HepG2 (cell line): ENCODE data around the gene ZFP90. TPM values are rescaled to one million over a fixed set of nuclear protein-coding genes. Genes with fewer than 3 reads are reported as not detected.
A peak's percentile ranks its signal among the peaks of the same experiment; 100 is the strongest.

Experiments
- GMEB2 ChIP-seq: IDR thresholded peaks from 2 replicates; pipeline ENCODE4 v1.6.1; 2016; ENCODE audit warnings: missing biosample characterization, missing genetic modification reagents, low read depth
- MEIS1 ChIP-seq: sonication (generic); formaldehyde crosslinking; IDR thresholded peaks from 2 replicates; pipeline ENCODE4 v1.9.0; 2021; ENCODE audit warnings: mild to moderate bottlenecking, missing genetic modification reagents, moderate library complexity, borderline replicate concordance
- PHF21A ChIP-seq: sonication (generic); formaldehyde crosslinking; IDR thresholded peaks from 2 replicates; pipeline ENCODE4 v1.5.0; 2020; ENCODE audit warnings: mild to moderate bottlenecking, missing genetic modification reagents
- ZBTB26 ChIP-seq: IDR thresholded peaks from 2 replicates; pipeline ENCODE4 v1.6.1; 2016; ENCODE audit warnings: missing compliant biosample characterization, missing genetic modification reagents, borderline replicate concordance
- ZBTB33 ChIP-seq: sonication (generic); formaldehyde crosslinking; IDR thresholded peaks from 2 replicates; pipeline ENCODE4 v1.4.0; 2020; ENCODE audit warnings: missing genetic modification reagents
- ZMYM2 ChIP-seq: sonication (generic); formaldehyde crosslinking; IDR thresholded peaks from 2 replicates; pipeline ENCODE4 v1.8.0; 2022; ENCODE audit warnings: mild to moderate bottlenecking, missing genetic modification reagents
- ZNF230 ChIP-seq: sonication (generic); formaldehyde crosslinking; IDR thresholded peaks from 2 replicates; pipeline ENCODE4 v1.4.0; 2020; ENCODE audit warnings: mild to moderate bottlenecking, missing genetic modification reagents
- ZNF747 ChIP-seq: sonication (generic); formaldehyde crosslinking; IDR thresholded peaks from 2 replicates; pipeline ENCODE4 v1.8.1; 2023; ENCODE audit warnings: missing genetic modification reagents, mild to moderate bottlenecking, borderline replicate concordance
- polyA plus RNA-seq, 8 experiments: library from polyadenylated mRNA; depleted of rRNA in 3 of 8; stranded (reverse) in 7 of 8; unstranded in 1 of 8; fragments of >200 nt; fragmentation: Illumina TruSeq in 4 of 8; extraction: Trizol in 4 of 8; gene quantifications; 2 replicates each; pipeline versions ENCODE4 v1.2.1 to v1.2.3, GENCODE V29; 2011 to 2016; ENCODE audit warnings: low read depth in 4 of 8, missing spikeins in 1 of 8, mixed read lengths in 1 of 8; ENCODE audit not compliant: insufficient read depth in 1 of 8
- total RNA-seq, 5 experiments: library from RNA; depleted of rRNA; stranded (reverse); fragments of >200 nt; fragmentation: Illumina TruSeq; extraction: Trizol; gene quantifications; 2 replicates each; pipeline ENCODE4 v1.2.3, GENCODE V29; 2016; ENCODE audit warnings: low read depth in 1 of 5
- TF ChIP-seq, protein P1 (sequence below): IDR thresholded peaks from 2 replicates; pipeline ENCODE4 v1.6.1; 2016; ENCODE audit warnings: mild to moderate bottlenecking
- TF ChIP-seq, protein P2 (sequence below): sonication (generic); formaldehyde crosslinking; IDR thresholded peaks from 2 replicates; pipeline ENCODE4; 2020; ENCODE audit warnings: missing genetic modification reagents, mild to moderate bottlenecking, borderline replicate concordance
- TF ChIP-seq, protein P3 (sequence below): sonication (generic); formaldehyde crosslinking; IDR thresholded peaks from 2 replicates; pipeline ENCODE4 v1.4.0; 2020; ENCODE audit warnings: missing genetic modification reagents

ZFP90 gene
- total and polyA plus RNA-seq, 2 of the 13 experiments (the other 11 are each of a cell fraction or from before 2014, with no cell fraction given), result 17.6 to 18.9 TPM

GRCh38 chr16:68520649-68521086, 18.4 kb upstream of the ZFP90 start (continued):
- TF ChIP-seq GMEB2 (CRISPR knock-in tag) (no peak), ZBTB33 (CRISPR knock-in tag) (peak; percentile 68; the same call in 1 of the 2 replicates), ZBTB26 (CRISPR knock-in tag) (peak; percentile 65), ZMYM2 (CRISPR knock-in tag) (peak; percentile 66; the same call in 1 of the 2 replicates), ZNF230 (no peak), ZNF747 (CRISPR knock-in tag) (no peak), MEIS1 (no peak), PHF21A (no peak; the same call in 1 of the 2 replicates)
- TF ChIP-seq, protein P1, sequence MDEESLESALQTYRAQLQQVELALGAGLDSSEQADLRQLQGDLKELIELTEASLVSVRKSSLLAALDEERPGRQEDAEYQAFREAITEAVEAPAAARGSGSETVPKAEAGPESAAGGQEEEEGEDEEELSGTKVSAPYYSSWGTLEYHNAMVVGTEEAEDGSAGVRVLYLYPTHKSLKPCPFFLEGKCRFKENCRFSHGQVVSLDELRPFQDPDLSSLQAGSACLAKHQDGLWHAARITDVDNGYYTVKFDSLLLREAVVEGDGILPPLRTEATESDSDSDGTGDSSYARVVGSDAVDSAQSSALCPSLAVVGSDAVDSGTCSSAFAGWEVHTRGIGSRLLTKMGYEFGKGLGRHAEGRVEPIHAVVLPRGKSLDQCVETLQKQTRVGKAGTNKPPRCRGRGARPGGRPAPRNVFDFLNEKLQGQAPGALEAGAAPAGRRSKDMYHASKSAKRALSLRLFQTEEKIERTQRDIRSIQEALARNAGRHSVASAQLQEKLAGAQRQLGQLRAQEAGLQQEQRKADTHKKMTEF (CRISPR knock-in tag), result peak; percentile 80
- TF ChIP-seq, protein P2, sequence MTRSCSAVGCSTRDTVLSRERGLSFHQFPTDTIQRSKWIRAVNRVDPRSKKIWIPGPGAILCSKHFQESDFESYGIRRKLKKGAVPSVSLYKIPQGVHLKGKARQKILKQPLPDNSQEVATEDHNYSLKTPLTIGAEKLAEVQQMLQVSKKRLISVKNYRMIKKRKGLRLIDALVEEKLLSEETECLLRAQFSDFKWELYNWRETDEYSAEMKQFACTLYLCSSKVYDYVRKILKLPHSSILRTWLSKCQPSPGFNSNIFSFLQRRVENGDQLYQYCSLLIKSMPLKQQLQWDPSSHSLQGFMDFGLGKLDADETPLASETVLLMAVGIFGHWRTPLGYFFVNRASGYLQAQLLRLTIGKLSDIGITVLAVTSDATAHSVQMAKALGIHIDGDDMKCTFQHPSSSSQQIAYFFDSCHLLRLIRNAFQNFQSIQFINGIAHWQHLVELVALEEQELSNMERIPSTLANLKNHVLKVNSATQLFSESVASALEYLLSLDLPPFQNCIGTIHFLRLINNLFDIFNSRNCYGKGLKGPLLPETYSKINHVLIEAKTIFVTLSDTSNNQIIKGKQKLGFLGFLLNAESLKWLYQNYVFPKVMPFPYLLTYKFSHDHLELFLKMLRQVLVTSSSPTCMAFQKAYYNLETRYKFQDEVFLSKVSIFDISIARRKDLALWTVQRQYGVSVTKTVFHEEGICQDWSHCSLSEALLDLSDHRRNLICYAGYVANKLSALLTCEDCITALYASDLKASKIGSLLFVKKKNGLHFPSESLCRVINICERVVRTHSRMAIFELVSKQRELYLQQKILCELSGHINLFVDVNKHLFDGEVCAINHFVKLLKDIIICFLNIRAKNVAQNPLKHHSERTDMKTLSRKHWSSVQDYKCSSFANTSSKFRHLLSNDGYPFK (CRISPR knock-in tag), result peak; percentile 57; the same call in 1 of the 2 replicates
- TF ChIP-seq, protein P3, sequence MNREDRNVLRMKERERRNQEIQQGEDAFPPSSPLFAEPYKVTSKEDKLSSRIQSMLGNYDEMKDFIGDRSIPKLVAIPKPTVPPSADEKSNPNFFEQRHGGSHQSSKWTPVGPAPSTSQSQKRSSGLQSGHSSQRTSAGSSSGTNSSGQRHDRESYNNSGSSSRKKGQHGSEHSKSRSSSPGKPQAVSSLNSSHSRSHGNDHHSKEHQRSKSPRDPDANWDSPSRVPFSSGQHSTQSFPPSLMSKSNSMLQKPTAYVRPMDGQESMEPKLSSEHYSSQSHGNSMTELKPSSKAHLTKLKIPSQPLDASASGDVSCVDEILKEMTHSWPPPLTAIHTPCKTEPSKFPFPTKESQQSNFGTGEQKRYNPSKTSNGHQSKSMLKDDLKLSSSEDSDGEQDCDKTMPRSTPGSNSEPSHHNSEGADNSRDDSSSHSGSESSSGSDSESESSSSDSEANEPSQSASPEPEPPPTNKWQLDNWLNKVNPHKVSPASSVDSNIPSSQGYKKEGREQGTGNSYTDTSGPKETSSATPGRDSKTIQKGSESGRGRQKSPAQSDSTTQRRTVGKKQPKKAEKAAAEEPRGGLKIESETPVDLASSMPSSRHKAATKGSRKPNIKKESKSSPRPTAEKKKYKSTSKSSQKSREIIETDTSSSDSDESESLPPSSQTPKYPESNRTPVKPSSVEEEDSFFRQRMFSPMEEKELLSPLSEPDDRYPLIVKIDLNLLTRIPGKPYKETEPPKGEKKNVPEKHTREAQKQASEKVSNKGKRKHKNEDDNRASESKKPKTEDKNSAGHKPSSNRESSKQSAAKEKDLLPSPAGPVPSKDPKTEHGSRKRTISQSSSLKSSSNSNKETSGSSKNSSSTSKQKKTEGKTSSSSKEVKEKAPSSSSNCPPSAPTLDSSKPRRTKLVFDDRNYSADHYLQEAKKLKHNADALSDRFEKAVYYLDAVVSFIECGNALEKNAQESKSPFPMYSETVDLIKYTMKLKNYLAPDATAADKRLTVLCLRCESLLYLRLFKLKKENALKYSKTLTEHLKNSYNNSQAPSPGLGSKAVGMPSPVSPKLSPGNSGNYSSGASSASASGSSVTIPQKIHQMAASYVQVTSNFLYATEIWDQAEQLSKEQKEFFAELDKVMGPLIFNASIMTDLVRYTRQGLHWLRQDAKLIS (CRISPR knock-in tag), result 0 out of 2 replicates have a peak, but pooled peaks have one; percentile 61
